GM19463 (cell line): ENCODE results near the gene GLTP.

ENCODE experiments used
- ATAC-seq: cut with Tn5 transposase; IDR thresholded peaks from one replicate; pipeline ENCODE4 v1.9.1; 2021; ENCODE audit warnings: mild to moderate bottlenecking, moderate library complexity; ENCODE audit not compliant: unreplicated experiment

Gene GLTP

DNA sequence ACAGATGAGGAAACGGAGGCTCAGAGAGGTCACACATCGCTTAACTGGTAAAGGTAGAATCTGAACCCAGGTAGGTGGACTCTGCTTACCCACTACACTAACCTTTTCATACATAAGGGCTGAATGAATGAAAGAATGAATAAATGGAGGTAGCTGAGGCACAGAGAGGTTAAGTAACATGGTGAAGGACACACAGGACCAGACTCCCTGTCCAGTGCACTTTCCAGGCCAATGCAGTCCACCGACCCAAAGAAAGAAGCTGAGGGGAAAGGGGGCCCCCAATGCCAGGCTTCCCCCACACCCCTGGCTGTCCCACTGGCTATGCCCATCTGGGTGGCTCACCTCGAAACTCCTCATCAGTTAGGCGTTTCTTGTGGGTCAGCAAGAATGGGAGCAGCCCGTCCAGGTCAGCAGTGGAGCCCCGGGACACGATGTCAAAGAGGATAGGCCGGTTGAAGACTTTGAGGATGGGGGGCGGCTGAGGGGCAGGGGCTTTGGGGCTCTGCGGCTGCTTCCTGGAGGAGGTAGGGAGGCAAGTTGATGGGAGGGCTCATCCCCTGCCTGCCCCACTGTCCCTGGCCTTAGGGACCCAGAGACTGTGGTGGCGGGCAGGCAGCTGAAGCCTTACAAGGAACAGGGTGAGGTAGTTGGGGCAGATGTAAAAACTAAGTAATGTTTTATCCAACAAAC, 72.2 kb downstream of the GLTP start:
- ATAC-seq, result no peak

DNA sequence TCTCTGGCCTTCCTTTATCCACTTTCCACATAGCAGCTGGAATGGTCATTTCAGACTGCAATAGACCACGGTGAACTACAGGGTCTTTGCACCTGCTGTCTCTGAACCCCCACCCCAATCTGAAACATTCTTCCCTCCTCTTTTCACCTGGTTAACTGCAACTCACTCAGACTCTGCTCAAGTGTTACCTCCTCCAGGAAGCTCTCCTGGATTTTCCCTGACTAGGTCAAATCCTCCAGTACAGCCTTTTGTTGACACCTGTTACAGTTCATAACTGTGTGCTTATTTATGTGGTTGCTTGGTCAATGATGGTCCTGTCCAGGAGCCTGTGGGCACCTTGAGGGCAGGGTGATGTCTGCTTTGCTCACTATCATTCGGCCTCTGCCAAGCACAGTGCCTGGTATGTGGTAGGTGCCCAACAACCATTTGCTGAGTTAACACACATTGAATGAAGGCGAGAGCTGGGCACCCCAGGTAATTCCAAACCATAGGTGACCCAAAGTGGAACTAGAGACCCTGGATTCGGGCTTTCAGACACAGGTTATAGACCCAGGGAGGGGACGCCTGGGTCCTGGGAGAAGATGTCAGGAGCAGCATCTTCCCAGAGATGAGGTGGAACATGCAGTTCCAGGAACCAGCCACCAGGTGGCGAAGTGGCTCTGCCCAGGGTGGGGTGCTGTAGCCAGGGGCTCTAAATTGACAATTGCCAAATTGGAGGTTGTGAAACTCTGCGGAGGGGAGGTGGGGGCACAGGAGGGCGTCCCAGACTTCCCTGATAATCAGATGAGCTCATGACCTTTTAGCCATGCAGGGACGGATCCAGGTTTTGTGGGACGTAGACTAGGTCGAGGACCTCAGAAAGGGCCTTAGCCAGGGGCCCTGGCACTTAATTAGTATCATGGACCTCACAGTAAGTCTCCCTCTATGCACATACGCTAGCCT, 75.2 kb downstream of the GLTP start:
- no peak for ATAC-seq

DNA sequence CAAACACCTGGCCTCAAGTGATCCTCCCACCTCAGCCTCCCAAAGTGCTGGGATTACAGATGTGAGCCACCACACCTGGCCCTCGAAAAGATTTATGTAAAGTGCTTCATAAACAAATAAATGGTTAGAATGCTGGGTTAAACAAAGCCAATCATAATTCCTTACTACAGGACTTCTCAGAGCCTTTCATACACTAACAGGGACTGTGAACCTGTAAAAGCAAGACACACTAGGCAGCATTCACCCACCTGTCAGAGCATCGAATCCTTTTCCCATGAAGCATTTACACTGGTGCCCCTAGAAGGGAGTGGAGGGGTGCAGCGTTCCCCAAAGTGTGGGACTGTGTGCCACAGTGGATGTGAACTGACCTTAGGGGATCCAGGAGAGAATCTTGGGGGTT, 76.7 kb downstream of the GLTP start:
- no peak for ATAC-seq

DNA sequence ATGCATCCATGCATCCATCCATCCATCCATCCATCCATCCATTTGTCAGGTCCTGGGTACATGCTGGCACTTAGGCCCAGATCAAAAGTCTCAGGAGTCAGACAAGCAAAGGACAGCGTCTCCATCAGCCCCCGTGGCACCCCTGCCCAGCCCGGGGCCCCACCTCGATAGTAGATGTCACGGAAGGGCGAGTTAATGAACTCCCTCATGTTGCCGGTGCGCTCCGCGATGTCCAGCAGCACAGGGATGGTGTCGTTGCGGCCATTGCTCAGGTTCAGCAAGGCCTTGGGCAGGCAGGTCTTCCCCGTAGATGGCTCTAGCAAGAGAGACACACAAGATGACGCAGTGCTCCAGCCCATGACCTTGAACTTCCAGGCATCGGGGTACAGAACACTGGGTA, 77.5 kb downstream of the GLTP start:
- ATAC-seq, result no peak
